Measurements from ENCODE around the gene POP4.
"Not testable (repeated sequence)": the region's sequence is repeated elsewhere in the genome, so short reads cannot be mapped to it uniquely, and the experiment has no call there.

POP4 gene, protein sequence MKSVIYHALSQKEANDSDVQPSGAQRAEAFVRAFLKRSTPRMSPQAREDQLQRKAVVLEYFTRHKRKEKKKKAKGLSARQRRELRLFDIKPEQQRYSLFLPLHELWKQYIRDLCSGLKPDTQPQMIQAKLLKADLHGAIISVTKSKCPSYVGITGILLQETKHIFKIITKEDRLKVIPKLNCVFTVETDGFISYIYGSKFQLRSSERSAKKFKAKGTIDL

GRCh38 chr19:29605653-29606419 is at the start of gene POP4:
TSS of gene POP4 (plus strand) at chr19:29606283. CDS start at chr19:29606319, 36 bp downstream.
- DNase-seq (ENCODE audit: low read depth, low spot score), result peak; percentile 98

DNA sequence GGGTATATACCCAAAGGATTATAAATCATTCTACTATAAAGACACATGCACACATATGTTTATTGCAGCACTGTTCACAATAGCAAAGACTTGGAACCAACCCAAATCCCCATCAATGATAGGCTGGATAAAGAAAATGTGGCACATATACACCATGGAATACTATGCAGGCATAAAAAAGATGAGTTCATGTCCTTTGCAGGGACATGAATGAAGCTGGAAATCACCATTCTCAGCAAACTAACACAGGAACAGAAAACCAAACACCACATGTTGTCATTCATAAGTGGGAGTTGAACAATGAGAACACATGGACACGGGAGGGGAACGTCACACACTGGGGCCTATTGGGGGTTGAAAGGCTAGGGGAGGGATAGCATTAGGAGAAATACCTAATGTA is 47.0 kb upstream of the POP4 start:
- DNase-seq (ENCODE audit: low read depth, low spot score), result not testable (repeated sequence)

- DNase-seq (ENCODE audit: low read depth, low spot score), result no peak
Observed at GRCh38 chr19:29559743-29560142, 46.3 kb upstream of the POP4 start.

DNA sequence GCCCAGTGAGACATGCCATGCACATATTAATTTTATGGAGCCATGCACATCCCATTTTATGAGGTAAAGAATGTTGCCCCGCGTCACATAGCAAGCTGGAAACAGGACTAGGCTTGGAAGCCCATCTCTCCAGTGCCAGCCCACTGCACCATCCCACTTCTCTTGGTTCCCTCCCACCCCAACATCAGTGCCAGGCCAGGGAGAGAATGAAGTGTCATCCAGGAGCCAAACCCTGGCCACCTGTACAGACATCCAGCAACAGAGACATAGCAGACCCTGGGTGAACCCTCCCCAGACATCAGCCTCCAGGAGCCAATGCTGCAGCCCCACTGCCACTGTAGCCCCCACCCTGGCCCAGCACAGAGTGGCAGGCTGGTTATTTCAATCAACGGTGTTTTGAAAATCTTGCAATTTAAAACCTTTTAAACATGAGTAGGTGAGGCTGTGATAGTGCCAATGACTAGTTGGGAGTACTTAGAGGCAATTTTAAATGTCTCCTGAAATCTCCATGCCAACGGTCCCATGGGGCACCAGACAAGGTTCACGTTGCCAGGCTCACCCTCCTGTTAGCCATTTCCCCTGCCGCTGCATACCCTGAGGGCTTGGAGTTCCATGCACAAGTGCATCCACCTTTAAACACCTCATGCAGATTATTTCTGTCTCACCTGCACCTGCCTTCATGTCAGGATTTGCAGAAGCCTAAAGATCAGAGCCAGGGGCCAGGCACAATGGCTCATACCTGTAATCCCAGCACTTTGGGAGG is 45.6 kb upstream of the POP4 start:
- DNase-seq (ENCODE audit: low read depth, low spot score), result no peak

- no peak for DNase-seq (ENCODE audit: low read depth, low spot score)
Observed at GRCh38 chr19:29561601-29562000, 44.5 kb upstream of the POP4 start.

- DNase-seq (ENCODE audit: low read depth, low spot score), result no peak
Observed at GRCh38 chr19:29562299-29563297, 43.5 kb upstream of the POP4 start.

- DNase-seq (ENCODE audit: low read depth, low spot score), result no peak
Observed at GRCh38 chr19:29563486-29564101, 42.5 kb upstream of the POP4 start.

DNA sequence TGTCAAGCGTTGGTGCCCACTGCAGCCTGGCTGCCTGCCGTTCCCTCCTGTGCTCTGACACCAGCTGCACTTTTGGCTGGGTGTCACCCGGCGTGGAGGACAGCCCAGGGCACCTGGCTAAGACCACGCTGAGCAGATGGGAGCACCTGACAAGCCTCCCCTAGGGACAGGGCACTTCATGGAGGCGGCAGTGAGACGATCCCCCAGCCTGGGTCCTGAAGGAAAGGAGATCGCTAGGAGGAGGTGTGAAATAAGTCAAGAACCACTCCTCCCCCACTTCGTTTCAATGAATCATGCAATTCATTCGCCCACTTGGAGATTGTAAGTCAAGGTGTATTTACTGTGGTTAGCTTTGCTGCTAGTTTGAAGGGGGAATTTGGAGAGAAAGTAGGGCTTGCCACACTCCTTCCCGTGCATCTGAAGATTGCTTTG is 41.5 kb upstream of the POP4 start:
- DNase-seq (ENCODE audit: low read depth, low spot score), result no peak

DNA sequence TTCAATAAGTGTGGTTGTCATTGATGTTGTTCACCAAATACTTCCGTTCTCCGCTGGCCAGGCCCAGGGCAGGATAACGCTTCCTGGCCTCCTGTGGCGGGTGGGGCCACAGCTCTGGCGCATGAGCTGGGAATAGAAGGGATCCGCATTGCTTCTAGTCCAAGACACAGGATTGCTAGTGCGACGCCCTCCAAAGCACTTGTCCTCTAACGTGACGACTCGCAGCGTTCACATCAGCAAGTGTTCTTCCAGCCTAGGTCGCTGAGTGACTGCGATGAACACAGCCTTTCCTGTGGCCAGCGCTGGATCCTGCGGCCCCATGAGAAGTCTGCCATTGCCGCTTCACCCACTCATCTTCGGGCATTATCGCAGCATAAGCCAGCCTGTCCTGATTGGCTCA is 40.9 kb upstream of the POP4 start:
- no peak for DNase-seq (ENCODE audit: low read depth, low spot score)

DNA sequence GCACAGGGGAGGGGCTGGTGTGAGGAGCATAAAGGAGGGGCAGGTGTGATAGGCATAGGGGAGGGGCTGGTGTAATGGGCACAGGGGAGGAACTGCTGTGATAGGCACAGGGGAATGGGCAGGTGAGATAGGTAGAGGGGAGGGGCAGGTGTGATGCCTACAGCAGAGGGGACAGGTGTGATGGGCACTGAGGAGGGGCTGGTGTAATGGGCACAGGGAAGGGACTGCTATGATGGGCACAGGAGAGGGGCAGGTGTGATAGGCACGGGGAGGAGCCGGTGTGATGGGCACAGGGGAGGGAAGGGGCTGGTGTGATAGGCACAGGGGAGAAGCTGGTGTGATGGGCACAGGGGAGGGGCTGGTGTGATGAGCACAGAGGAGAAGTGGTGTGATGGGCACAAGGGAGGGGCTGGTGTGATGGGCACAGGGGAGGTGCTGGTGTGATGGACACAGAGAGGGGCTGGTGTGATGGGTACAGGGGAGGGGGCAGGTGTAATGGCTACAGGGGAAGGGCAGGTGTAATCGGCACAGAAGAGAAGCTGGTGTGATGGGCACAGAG is 39.5 kb upstream of the POP4 start:
- no peak for DNase-seq (ENCODE audit: low read depth, low spot score)

DNA sequence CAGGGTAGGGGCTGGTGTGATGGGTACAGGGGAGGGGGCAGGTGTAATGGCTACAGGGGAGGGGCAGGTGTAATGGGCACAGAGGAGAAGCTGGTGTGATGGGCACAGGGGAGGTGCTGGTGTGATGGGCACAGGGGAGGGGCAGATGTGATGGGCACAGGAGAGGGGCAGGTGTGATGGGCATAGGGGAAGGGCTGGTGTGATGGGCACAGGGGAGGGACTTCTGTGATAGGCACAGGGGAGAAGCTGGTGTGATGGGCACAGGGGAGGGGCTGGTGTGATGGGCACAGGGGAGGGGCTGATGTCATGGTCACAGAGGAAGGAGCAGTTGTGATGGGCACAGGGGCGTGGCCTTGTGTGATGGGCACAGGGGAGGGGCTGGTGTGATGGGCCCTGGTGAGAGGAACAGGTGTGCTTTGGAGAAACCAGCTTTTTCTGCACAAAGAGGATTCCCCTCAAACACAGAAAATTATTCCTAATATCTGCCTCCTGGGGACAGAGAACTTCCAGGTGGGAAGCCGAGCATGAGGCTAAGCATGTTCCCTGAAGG is 38.6 kb upstream of the POP4 start:
- no peak for DNase-seq (ENCODE audit: low read depth, low spot score)

DNA sequence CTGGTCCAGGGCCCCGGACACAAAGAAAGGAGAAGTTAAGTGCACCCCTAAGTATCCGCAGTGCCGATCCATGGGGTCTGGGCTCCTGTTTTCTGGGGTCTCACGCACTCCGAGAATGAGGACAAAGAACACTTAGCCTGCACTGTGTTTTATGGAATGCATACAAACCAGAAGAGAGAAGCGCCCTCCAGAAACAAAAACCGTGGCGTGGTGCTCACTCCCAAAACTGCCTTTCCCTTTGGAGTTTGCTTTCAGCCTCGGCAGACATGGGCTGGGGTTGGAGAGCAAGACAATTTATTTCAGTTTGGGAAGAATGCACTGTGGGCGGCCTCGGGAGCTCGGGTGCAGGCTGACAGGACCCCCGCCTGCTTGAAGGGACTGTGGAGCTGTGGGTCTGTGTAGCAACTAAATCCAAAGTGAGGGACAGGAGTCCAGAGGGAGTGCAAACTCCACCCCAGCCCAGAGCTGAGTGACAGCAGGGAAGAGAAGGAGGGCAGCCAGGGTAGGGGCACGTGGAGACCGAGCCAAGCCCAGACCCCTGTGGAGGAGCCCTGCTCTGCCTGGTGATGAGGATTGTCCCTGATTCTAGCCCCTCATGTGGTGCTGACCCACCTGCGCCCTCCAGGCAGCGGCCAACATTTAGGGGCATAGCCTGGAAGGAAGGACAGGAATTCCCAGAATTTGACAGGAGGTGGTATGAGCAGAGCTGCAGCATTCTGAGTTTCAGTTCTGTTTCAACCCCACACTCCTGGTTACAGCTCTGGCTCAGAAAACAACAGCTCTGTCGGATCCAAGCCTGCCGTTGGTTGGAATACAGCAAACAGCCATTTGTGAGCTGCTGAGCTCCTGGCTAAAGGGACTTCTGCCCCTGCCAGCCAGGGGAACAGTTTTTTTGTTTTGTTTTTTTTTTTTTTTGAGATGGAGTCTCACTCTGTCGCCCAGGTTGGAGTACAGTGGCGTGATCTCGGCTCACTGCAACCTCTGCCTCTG is 37.8 kb upstream of the POP4 start:
- peak; percentile 40 for DNase-seq (ENCODE audit: low read depth, low spot score)

DNA sequence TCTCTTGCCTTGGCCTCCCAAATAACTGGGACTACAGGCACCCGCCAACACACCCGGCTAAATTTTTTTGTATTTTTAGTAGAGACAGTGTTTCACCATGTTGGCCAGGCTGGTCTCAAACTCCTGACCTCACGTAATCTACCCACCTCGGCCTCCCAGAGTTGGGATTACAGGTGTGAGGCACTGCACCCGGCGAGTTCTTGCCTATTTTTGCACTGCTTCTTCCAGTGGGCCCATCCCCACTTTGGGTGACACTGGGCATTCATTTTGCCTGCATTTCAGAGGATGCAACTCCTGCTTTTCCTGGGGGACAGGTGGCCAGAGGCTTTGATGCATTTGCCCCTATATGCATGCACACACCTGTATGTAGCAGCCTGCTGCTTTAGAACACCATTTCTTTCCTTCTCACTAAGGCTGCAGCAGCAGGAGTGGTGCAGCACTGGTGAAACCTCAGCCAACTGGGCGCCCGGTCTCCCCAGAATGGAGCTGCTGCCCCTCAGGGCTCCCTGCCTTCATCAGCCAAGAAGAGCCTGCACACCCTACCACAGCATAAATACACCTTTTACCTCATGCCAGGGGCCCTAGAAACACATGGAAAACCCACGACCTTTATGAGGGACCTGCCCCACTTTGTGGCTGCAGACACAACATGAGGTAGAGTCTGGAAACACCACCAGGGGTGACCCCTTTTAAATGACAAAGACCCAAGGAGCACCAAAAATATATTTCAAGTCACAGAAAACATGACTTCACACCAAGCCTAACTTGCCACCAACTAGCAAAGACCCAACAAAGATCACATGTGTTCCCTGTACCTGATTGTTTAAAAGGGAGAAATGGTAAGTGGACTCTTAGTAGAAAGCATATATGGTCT is 36.8 kb upstream of the POP4 start:
- DNase-seq (ENCODE audit: low read depth, low spot score), result no peak

- no peak for DNase-seq (ENCODE audit: low read depth, low spot score)
Observed at GRCh38 chr19:29571181-29571580, 34.9 kb upstream of the POP4 start.

DNA sequence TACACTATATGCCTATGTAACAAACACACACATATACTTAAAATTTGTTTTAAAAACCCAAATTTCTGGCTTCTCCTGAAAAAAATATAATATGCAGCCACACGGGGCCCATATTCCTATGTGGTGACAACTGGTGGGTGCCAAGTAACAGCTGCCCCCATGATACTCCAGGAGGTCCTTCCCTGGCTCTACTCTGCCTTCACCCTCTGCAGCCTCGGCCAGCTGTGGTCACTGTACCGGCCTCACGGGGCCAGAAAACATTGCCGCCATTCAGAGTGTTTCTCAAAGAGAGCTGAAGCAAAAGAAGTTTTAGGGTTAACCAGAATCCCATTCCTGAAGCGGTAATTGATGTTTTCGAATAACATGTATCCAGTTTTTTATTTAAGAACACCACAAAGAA is 32.6 kb upstream of the POP4 start:
- DNase-seq (ENCODE audit: low read depth, low spot score), result no peak

GRCh38 chr19:29574510-29574909 is 31.6 kb upstream of the POP4 start:
- no peak for DNase-seq (ENCODE audit: low read depth, low spot score)

DNA sequence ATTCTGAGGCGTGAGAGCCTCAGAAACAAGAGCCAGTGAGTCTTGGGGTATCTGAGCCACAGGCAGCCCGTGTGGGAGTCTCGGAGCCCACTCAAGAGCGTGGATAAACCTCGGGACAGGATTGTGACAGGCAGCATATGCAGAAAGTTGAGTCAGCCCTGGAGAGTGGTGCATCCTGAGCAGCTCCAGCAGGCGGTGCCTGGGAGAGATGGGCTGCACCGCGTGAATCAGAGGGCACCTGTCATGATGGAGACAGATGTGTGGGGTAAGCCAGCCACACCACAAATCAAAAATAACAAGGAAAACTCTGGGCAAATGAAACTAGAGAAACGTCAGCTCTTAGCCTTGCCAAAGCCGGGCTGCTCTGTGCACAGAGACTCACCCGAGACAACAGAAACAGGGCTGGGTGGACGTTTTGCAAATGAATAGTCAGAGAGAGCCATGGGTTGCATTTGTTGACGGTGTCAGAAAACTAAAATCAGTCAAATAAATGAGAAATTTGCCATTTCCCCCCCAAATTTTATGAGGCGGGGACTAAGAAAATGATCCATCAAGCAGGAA is 30.0 kb upstream of the POP4 start:
- no peak for DNase-seq (ENCODE audit: low read depth, low spot score)

All from ELF-1 (cell line).